ENCODE data around the gene RRAGD. TPM values are rescaled to one million over a fixed set of nuclear protein-coding genes. Genes with fewer than 3 reads are reported as not detected.

RRAGD gene
- total and polyA plus RNA-seq, 2 of the 13 experiments (the other 11 are each of a cell fraction or from before 2014, with no cell fraction given): 0.35 to 0.53 TPM

DNA sequence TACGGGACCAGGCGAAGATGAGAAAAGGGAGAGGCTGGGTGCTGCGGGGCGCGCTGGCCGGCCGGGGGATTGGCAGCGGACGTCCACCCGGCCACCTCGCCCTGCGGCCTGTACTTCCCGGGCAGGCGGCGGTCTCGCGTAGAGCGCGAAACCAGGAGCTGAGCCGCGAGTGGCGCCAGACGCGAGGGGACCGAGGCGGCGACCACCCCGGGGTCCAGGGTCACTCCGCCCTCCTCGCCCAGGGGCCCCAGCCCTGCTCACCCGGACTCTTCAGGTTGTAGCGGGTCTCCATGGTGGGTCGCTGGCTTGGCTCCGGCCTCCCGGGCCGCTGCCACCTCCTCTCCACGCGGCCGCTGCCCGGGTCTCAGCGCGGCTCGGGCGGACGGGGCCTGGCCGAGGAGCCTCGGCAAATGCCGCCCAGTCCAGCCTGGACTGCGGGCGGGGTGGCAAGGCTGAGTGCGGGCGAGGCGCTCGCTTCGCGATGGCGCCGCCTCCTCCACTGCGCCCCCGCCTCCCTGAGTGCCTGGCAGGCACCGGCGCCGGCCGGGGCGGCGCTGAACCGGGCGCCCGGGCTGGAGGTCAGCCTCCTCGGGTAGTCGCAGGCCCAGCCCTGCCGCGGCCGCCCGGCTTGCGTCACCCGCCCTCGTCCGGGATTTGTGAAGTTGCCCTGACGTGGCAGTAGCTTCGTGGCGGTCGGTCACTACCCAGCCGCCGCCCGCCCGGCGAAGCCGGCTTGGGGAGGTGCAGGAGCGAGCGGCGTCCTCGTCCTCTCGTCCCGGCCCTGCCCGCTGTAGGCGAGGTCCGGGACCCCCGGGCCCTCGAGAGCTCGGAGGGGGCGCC is 59.6 kb downstream of the RRAGD start, which contains the start of gene UBE2J1 (continued):
- TF ChIP-seq ZHX2 (IDR thresholded peaks at IDR 0.05; ENCODE audit: low read depth) (0 out of 2 replicates have a peak, but pooled peaks have one; percentile 23), ZHX2 (CRISPR knock-in tag; IDR thresholded peaks at IDR 0.05; ENCODE audit: borderline replicate concordance) (peak; percentile 90; the same call in 1 of the 2 replicates), HMG20A (CRISPR knock-in tag; IDR thresholded peaks at IDR 0.05; ENCODE audit: borderline replicate concordance) (no peak), GATA4 (IDR thresholded peaks at IDR 0.05; ENCODE audit: borderline replicate concordance, low read depth) (peak; percentile 23; the same call in 1 of the 2 replicates), NFIB (CRISPR knock-in tag; IDR thresholded peaks at IDR 0.05; ENCODE audit: borderline replicate concordance) (no peak), STAG1 (CRISPR knock-in tag; IDR thresholded peaks at IDR 0.05) (no peak), PBX3 (CRISPR knock-in tag; IDR thresholded peaks at IDR 0.05; ENCODE audit: borderline replicate concordance) (no peak), MXD3 (CRISPR knock-in tag; IDR thresholded peaks at IDR 0.05) (peak; percentile 89), ZFP82 (CRISPR knock-in tag; IDR thresholded peaks at IDR 0.05; ENCODE audit: borderline replicate concordance) (no peak), CBX1 (IDR thresholded peaks at IDR 0.05; ENCODE audit: low read depth) (no peak), ZNF788 (CRISPR knock-in tag; IDR thresholded peaks at IDR 0.05; ENCODE audit: borderline replicate concordance) (peak; percentile 77), ARID5B (CRISPR knock-in tag; IDR thresholded peaks at IDR 0.05) (peak; percentile 54)

All from HepG2 (cell line).